Measurements from ENCODE around the gene NUSAP1. TPM values are rescaled to one million over a fixed set of nuclear protein-coding genes. Genes with fewer than 3 reads are reported as not detected.
A peak's percentile ranks its signal among the peaks of the same experiment; 100 is the strongest.
"Not testable (repeated sequence)": the region's sequence is repeated elsewhere in the genome, so short reads cannot be mapped to it uniquely, and the experiment has no call there.

NUSAP1 gene, protein sequence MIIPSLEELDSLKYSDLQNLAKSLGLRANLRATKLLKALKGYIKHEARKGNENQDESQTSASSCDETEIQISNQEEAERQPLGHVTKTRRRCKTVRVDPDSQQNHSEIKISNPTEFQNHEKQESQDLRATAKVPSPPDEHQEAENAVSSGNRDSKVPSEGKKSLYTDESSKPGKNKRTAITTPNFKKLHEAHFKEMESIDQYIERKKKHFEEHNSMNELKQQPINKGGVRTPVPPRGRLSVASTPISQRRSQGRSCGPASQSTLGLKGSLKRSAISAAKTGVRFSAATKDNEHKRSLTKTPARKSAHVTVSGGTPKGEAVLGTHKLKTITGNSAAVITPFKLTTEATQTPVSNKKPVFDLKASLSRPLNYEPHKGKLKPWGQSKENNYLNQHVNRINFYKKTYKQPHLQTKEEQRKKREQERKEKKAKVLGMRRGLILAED
- total RNA-seq = 1 to 10 TPM in 3 of 4 donors, under 1 TPM in 1; 0.47 to 4.6 (median 3.4) TPM

- H3K27ac ChIP-seq = peak within 1 kb of the TSS in 3 of 4 donors; percentile 77 to 81 (median 79)
- WGBS, 2 donors (ENCODE audit: low coverage in 1 of 2) = 0% methylated on average over 11 to 14 of the region's 64 CpGs
- ATAC-seq = peak; percentile 99
- H3K4me3 ChIP-seq = peak within 1 kb of the TSS; percentile 64 to 93
- no peaks in the 10 kb centered on the region for H3K9me3 ChIP-seq
- H3K4me1 ChIP-seq = peaks cover 0 to 16% (median 12%) of the 10 kb centered on the region in 3 donors
- no peaks in the 10 kb centered on the region for H3K36me3 ChIP-seq
- H3K27me3 ChIP-seq = no peaks in the 10 kb centered on the region
- TF ChIP-seq POLR2AphosphoS5 (IDR thresholded peaks at IDR 0.05) = peak; percentile 15
- TF ChIP-seq, protein P1, sequence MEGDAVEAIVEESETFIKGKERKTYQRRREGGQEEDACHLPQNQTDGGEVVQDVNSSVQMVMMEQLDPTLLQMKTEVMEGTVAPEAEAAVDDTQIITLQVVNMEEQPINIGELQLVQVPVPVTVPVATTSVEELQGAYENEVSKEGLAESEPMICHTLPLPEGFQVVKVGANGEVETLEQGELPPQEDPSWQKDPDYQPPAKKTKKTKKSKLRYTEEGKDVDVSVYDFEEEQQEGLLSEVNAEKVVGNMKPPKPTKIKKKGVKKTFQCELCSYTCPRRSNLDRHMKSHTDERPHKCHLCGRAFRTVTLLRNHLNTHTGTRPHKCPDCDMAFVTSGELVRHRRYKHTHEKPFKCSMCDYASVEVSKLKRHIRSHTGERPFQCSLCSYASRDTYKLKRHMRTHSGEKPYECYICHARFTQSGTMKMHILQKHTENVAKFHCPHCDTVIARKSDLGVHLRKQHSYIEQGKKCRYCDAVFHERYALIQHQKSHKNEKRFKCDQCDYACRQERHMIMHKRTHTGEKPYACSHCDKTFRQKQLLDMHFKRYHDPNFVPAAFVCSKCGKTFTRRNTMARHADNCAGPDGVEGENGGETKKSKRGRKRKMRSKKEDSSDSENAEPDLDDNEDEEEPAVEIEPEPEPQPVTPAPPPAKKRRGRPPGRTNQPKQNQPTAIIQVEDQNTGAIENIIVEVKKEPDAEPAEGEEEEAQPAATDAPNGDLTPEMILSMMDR (IDR thresholded peaks at IDR 0.05) = peak in 3 of 4 experiments; percentile 39 to 74 (median 72)
- TF ChIP-seq EP300 (IDR thresholded peaks at IDR 0.05) = no peak
- no peak for TF ChIP-seq POLR2A (IDR thresholded peaks at IDR 0.05)
Measured at GRCh38 chr15:41332194-41333025, at the start of gene NUSAP1, which contains the start of gene OIP5. NUSAP1 (plus strand) TSS chr15:41332881; CDS start chr15:41332958, 77 bp downstream. OIP5 (minus strand) TSS chr15:41332591; CDS start chr15:41332561, 30 bp downstream.

DNA sequence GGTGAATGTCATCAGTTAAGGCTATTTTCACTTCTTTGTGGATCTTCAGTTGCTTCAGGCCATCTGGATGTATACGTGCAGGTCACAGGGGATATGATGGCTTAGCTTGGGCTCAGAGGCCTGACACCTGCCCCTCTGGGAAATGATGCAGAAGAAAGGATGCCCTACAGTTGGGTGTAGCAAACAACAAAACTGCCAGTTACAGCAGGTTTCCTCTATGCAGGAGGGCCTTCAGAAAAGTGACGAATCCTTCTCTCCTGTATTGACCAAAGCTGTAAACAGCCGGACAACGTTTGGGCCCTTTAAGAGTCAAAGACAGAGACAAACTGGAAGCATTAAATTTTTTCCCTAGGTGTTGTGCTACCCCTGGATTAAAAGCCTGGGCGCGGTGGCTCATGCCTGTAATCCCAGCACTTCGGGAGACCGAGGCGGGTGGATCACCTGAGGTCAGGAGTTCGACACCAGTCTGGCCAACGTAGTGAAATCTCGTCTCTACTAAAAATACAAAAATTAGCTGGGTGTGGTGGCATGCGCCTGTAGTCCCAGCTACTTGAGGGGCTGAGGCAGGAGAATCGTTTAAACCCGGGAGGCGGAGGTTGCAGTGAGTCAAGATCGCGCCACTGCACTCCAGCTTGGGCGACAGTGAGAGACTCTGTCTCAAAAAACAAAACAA lies 49.6 kb upstream of the NUSAP1 start:
- H3K9me3 ChIP-seq, ATAC-seq, H3K27me3 ChIP-seq: not testable (repeated sequence)
- peaks cover 2 to 41% (median 6%) of the 10 kb centered on the region in 3 donors for H3K4me1 ChIP-seq
- H3K27ac ChIP-seq = peak overlapping the region; percentile 73 to 96 (median 94)
- peaks cover 0 to 56% of the 10 kb centered on the region in 2 donors for H3K36me3 ChIP-seq
- WGBS, 2 donors (ENCODE audit: low coverage in 1 of 2) = 0 to 18% methylated on average over 3 to 7 of the region's 19 CpGs
- peak overlapping the region; percentile 57 to 88 for H3K4me3 ChIP-seq

DNA sequence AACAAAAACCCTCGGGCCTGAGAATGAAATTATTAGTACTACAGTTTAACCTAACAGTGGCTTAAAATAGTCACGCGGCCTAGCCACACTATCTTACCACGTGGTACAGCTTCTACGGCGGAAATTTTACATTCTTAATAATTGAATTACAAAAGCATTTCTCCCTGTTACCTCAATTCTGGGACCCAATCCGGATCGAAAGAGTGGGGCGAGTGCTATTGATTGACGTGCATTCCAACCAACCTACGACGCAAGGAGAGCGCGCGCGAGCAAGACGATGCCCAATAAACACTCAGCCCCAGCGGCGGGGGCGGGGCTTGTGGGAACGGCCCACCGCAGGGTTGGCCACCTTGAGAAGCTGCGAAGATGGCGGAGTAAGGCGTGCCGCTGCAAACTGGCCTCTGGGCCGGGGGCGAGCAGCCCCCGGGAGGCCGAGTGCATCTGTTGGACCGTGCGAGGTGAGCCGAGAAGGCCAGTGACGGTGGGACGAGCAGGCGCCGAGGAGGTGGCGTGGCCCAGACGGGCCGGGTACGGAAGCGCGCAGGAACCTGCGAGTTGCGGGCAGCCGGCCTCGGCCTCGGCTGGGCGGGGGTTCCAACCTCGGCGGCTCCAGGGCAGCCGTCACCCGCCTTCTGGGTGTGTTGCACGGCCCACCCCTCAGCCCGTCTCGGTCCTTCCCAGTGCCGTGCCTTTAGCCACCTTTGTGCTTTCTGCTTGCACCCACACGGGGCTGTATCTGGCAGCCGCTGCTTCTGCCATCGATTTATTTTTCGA lies 48.8 kb upstream of the NUSAP1 start:
- 0 to 1% methylated on average over 10 to 20 of the region's 61 CpGs for WGBS, 2 donors (ENCODE audit: low coverage in 1 of 2)
- H3K9me3 ChIP-seq = no peaks in the 10 kb centered on the region
- peak overlapping the region; percentile 57 to 88 for H3K4me3 ChIP-seq
- peak; percentile 100 for ATAC-seq
- H3K27me3 ChIP-seq = no peaks in the 10 kb centered on the region
- TF ChIP-seq, protein P1 (IDR thresholded peaks at IDR 0.05) = no peak
- TF ChIP-seq POLR2A (IDR thresholded peaks at IDR 0.05) = peak; percentile 81 to 85
- no peak for TF ChIP-seq EP300 (IDR thresholded peaks at IDR 0.05)
- TF ChIP-seq POLR2AphosphoS5 (IDR thresholded peaks at IDR 0.05) = peak; percentile 80
- peaks cover 0 to 56% of the 10 kb centered on the region in 2 donors for H3K36me3 ChIP-seq
- peaks cover 2 to 48% (median 9%) of the 10 kb centered on the region in 3 donors for H3K4me1 ChIP-seq
- H3K27ac ChIP-seq = peak overlapping the region; percentile 73 to 96 (median 94)

- Histone ChIP-seq H3K27ac (peak overlapping the region; percentile 73 to 96 (median 94)), H3K27me3 (no peaks in the 10 kb centered on the region), H3K4me3 (peak overlapping the region; percentile 57 to 88), H3K36me3 (peaks cover 0 to 50% of the 10 kb centered on the region in 2 donors), H3K4me1 (peaks cover 2 to 54% (median 9%) of the 10 kb centered on the region in 3 donors), H3K9me3 (no peaks in the 10 kb centered on the region)
- no peak for ATAC-seq
- WGBS, 2 donors (ENCODE audit: low coverage in 1 of 2) = 1% methylated on average over 17 to 18 of the region's 20 CpGs
- TF ChIP-seq POLR2A (IDR thresholded peaks at IDR 0.05) = no peak
- no peak for TF ChIP-seq POLR2AphosphoS5 (IDR thresholded peaks at IDR 0.05)
- TF ChIP-seq, protein P1 (IDR thresholded peaks at IDR 0.05) = no peak
- no peak for TF ChIP-seq EP300 (IDR thresholded peaks at IDR 0.05)
Measured at GRCh38 chr15:41284427-41285177, 48.1 kb upstream of the NUSAP1 start.

All from gastroesophageal sphincter (tissue), 4 donors.